Left ventricle myocardium inferior (tissue), 1 donor: ENCODE data around the gene SPARCL1. TPM values are rescaled to one million over a fixed set of nuclear protein-coding genes. Genes with fewer than 3 reads are reported as not detected.

ENCODE experiments used
- DNase-seq: peaks from one replicate; pipeline ENCODE4 v3.0.0-alpha.2; 2020
- H3K27ac ChIP-seq: fragments of 200-600 bp; replicated peaks from 2 replicates; pipeline ENCODE4 v1.8.0; 2021
- H3K27me3 ChIP-seq: fragments of 200-600 bp; 2 replicates; pipeline ENCODE4 v1.8.0; 2021; ENCODE audit warnings: low read depth
- H3K36me3 ChIP-seq: fragments of 200-600 bp; 2 replicates; pipeline ENCODE4 v1.8.0; 2021
- H3K4me1 ChIP-seq: fragments of 200-600 bp; 2 replicates; pipeline ENCODE4 v1.8.0; 2021
- H3K4me3 ChIP-seq: fragments of 200-600 bp; 2 replicates; pipeline ENCODE4 v1.8.0; 2021; ENCODE audit warnings: mild to moderate bottlenecking, moderate library complexity
- H3K9me3 ChIP-seq: fragments of 200-600 bp; replicated peaks from 2 replicates; pipeline ENCODE4 v1.8.0; 2021
- intact Hi-C: fragments of 100-400 bp; cut with micrococcal nuclease; formaldehyde crosslinking; loops from one replicate; pipeline ENCODE4 v1.11.0; 2022
- total RNA-seq: library from RNA; stranded (reverse); fragmentation: NEBNext Ultra II Directional; extraction: Animal tissue kit (Norgen Biotek cat#: 25700); gene quantifications from one replicate; pipeline ENCODE4 v1.2.1, GENCODE V29; 2021
- TF ChIP-seq, protein P1 (sequence below): fragments of 200-600 bp; IDR thresholded peaks from 2 replicates; pipeline ENCODE4 v1.8.0; 2021; ENCODE audit warnings: antibody characterized with exemption, mild to moderate bottlenecking, borderline replicate concordance
- donor health status: DM: no; HTN: yes; CAD: no; lungs with severe emphysema.

Gene SPARCL1
- total RNA-seq, 1 donor from 2014 or later: 292 TPM

DNA sequence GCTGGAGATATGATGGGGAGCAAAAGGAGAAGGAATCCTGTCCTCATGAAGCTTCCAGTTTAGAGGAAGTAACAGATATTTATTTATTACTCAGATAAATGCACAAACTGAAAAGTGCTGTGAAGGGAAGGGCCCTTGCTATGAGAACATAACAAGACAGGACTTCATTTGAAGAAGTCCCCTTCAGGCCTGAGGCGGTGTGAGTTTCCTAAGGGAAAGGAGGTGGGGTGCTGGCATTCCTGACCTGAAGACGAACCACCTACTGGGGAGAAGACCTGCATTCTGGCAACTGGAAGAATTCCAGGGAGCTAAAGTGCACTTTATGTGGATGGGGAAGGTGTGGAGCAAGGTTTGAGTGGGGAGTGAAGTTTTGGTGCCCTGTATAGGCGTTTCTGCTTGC lies 15.9 kb upstream of the SPARCL1 start:
- H3K4me1 ChIP-seq: peaks cover 29% of the 10 kb centered on the region
- no peaks in the 10 kb centered on the region for H3K9me3 ChIP-seq
- H3K27ac ChIP-seq: no peak overlapping the region
- H3K4me3 ChIP-seq: no peak overlapping the region
- intact Hi-C loops: loop anchor here (10.0 kb wide), 2 partner anchors 130 to 300 kb away; no protein-coding TSS in a partner anchor
- TF ChIP-seq, protein P1, sequence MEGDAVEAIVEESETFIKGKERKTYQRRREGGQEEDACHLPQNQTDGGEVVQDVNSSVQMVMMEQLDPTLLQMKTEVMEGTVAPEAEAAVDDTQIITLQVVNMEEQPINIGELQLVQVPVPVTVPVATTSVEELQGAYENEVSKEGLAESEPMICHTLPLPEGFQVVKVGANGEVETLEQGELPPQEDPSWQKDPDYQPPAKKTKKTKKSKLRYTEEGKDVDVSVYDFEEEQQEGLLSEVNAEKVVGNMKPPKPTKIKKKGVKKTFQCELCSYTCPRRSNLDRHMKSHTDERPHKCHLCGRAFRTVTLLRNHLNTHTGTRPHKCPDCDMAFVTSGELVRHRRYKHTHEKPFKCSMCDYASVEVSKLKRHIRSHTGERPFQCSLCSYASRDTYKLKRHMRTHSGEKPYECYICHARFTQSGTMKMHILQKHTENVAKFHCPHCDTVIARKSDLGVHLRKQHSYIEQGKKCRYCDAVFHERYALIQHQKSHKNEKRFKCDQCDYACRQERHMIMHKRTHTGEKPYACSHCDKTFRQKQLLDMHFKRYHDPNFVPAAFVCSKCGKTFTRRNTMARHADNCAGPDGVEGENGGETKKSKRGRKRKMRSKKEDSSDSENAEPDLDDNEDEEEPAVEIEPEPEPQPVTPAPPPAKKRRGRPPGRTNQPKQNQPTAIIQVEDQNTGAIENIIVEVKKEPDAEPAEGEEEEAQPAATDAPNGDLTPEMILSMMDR: no peak
- H3K36me3 ChIP-seq: no peaks in the 10 kb centered on the region
- no peak for DNase-seq
- H3K27me3 ChIP-seq: no peaks in the 10 kb centered on the region

GRCh38 chr4:87543835-87544461 lies 14.8 kb upstream of the SPARCL1 start:
- H3K4me3 ChIP-seq: no peak overlapping the region
- TF ChIP-seq, protein P1: peak; percentile 73
- no peak for DNase-seq
- no peaks in the 10 kb centered on the region for H3K9me3 ChIP-seq
- no peaks in the 10 kb centered on the region for H3K36me3 ChIP-seq
- H3K27ac ChIP-seq: peak overlapping the region; percentile 81
- H3K27me3 ChIP-seq: no peaks in the 10 kb centered on the region
- H3K4me1 ChIP-seq: peaks cover 31% of the 10 kb centered on the region
- intact Hi-C loops: loop anchor here (10.0 kb wide), 2 partner anchors 131 to 301 kb away; no protein-coding TSS in a partner anchor

DNA sequence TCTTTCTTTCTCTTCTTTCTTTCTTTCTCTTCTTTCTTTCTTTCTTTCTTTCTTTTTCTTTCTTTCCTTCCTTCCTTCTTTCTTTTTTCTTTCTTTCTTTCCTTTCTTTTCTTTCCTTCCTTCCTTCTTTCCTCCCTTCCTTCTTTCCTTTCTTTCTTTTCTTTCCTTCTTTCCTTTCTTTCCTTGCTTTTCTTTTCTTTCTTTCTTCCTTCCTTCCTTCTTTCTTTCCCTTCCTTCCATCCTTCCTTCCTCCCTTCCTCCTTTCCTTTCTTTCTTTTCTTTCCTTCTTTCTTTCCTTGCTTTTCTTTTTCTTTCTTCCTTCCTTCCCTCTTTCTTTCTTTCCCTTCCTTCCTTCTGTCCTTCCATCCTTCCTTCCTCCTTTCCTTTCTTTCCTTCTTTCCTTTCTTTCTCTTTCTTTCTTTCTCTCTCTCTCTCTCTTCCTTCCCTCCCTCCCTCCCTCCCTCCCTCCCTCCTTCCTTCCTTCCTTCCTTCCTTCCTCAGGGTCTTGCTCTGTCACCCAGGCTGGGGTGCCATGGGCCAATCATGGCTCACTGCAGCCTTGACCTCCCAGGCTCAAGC lies 13.6 kb upstream of the SPARCL1 start:
- H3K4me3 ChIP-seq: no peak overlapping the region
- intact Hi-C loops: loop anchor here (10.0 kb wide), 2 partner anchors 132 to 302 kb away; no protein-coding TSS in a partner anchor
- H3K4me1 ChIP-seq: peaks cover 31% of the 10 kb centered on the region
- H3K9me3 ChIP-seq: no peaks in the 10 kb centered on the region
- no peaks in the 10 kb centered on the region for H3K36me3 ChIP-seq
- TF ChIP-seq, protein P1: no peak
- H3K27ac ChIP-seq: peak overlapping the region; percentile 81
- DNase-seq: no peak
- H3K27me3 ChIP-seq: no peaks in the 10 kb centered on the region

DNA sequence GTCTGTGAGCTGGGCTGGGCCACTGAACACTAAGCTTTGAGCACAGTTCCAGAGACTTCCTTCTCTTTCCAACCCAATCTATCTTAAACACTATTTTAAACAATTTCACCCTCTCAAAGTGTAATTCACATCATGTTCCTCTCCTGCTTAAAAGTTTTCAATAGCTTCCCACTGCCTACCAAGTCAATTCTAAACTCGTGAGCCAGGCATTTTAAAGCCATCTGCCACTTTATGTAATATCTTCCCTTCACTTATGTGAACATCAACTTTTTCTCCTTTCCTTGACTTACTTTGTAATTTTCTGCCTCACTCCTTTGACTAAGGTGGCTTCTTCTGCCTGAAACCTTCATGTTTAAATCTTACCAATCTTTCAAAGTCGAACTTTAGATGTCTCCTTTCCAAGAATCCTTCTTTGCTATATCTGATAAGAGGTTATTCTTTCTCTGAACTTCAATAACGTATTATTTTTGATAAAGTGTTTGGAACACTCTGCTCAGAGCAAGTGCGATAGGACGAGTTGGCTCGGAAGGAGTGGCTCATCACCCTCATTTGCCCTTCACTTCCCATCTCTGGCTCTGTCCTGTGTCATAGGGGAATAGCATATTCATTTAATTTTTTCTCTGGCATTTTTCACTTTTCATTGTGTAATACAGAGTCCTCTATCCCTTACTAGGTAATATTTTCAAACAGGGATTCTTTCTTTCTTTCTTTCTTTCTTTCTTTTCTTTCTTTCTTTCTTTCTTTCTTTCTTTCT lies 13.0 kb upstream of the SPARCL1 start:
- TF ChIP-seq, protein P1: no peak
- H3K27me3 ChIP-seq: no peaks in the 10 kb centered on the region

DNA sequence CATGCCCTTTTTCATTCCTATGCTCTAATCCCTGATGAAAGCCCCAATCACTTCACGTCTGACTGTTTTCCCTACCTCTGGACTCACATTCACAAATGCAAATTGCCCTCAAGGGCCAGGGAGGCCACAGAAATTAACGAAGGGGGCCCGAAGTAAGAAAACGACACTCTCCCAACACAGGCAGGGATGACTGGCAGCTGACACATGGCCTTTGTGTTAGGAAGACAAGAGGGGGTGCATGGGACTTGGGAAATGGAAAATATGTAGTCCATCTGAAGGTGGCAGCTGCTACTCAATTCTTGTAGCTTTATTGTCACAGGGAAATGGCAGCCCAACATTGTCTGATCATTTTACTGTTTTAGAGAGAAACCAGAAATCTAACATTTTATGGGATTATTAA lies 12.3 kb upstream of the SPARCL1 start:
- intact Hi-C loops: loop anchor here (10.0 kb wide), 2 partner anchors 133 to 303 kb away; no protein-coding TSS in a partner anchor
- H3K27me3 ChIP-seq: no peaks in the 10 kb centered on the region
- no peaks in the 10 kb centered on the region for H3K9me3 ChIP-seq
- TF ChIP-seq, protein P1: no peak
- H3K4me1 ChIP-seq: peaks cover 31% of the 10 kb centered on the region
- no peak overlapping the region for H3K4me3 ChIP-seq
- DNase-seq: no peak
- H3K36me3 ChIP-seq: no peaks in the 10 kb centered on the region
- peak overlapping the region; percentile 81 for H3K27ac ChIP-seq

More for the DNA sequence above, 13.0 kb upstream of the SPARCL1 start:
- no peaks in the 10 kb centered on the region for H3K9me3 ChIP-seq
- no peaks in the 10 kb centered on the region for H3K36me3 ChIP-seq
- H3K4me3 ChIP-seq: no peak overlapping the region
- H3K27ac ChIP-seq: peak overlapping the region; percentile 81
- H3K4me1 ChIP-seq: peaks cover 31% of the 10 kb centered on the region
- intact Hi-C loops: loop anchor here (10.0 kb wide), 2 partner anchors 133 to 303 kb away; no protein-coding TSS in a partner anchor
- DNase-seq: no peak
